IMR-90 (cell line): ENCODE measurements around the gene COX6B2. TPM values are rescaled to one million over a fixed set of nuclear protein-coding genes. Genes with fewer than 3 reads are reported as not detected.

ENCODE experiments used
- ATAC-seq: fragments of 200-7000 bp; cut with Tn5 transposase; 2 replicates; pipeline ENCODE4 v1.9.1; 2020; ENCODE audit warnings: low read depth, mild to moderate bottlenecking, moderate library complexity
- BruUV-seq: library from RNA; stranded (reverse); fragments of 400-500 nt; replicated peaks from 2 replicates; lab custom pipeline; 2021; lab: Mats Ljungman, UMichigan
- CTCF ChIA-PET: fragments of 300-600 bp; formaldehyde crosslinking; extraction: SDS; loops from one replicate; lab custom pipeline; 2021; ENCODE audit warnings: antibody characterized with exemption; lab: Yijun Ruan, JAX
- POLR2A ChIA-PET: fragments of 300-600 bp; sonication (Branson Sonifier 250); formaldehyde crosslinking; loops from one replicate; lab custom pipeline; 2022; ENCODE audit warnings: antibody characterized with exemption; ENCODE audit not compliant: unreplicated experiment; lab: Charles Lee
- DNase-seq: peaks from one replicate; pipeline ENCODE4 v3.0.0; 2013
- H2AFZ ChIP-seq: replicated peaks from 2 replicates; pipeline ENCODE3; 2013; ENCODE audit warnings: low read length, mild to moderate bottlenecking; ENCODE audit not compliant: poor library complexity
- H2AK5ac ChIP-seq: 2 replicates; pipeline ENCODE4 v1.6.1; 2013; ENCODE audit warnings: low read depth, low read length, inconsistent platforms
- H2AK9ac ChIP-seq: replicated peaks from 2 replicates; pipeline ENCODE3; 2013; ENCODE audit warnings: mild to moderate bottlenecking, low read depth, low read length, moderate library complexity; ENCODE audit not compliant: poor library complexity
- H2BK120ac ChIP-seq: 2 replicates; pipeline ENCODE4 v1.6.1; 2013; ENCODE audit warnings: low read depth, low read length, inconsistent platforms
- H2BK15ac ChIP-seq: 3 replicates; pipeline ENCODE4 v1.6.1; 2013; ENCODE audit warnings: low read depth, low read length, inconsistent platforms
- H2BK20ac ChIP-seq: 2 replicates; pipeline ENCODE4 v1.6.1; 2013; ENCODE audit warnings: low read depth, mild to moderate bottlenecking, inconsistent platforms, low read length, moderate library complexity
- H2BK5ac ChIP-seq: 2 replicates; pipeline ENCODE4 v1.6.1; 2013; ENCODE audit warnings: mild to moderate bottlenecking, low read depth, low read length, inconsistent platforms; ENCODE audit not compliant: poor library complexity, severe bottlenecking
- H3K14ac ChIP-seq: replicated peaks from 2 replicates; pipeline ENCODE4 v1.6.1; 2013; ENCODE audit warnings: low read depth, low read length, inconsistent platforms
- H3K18ac ChIP-seq: 2 replicates; pipeline ENCODE4 v1.6.1; 2013; ENCODE audit warnings: low read depth, low read length, control low read depth
- H3K23ac ChIP-seq: 2 replicates; pipeline ENCODE4 v1.6.1; 2013; ENCODE audit warnings: low read depth, low read length, inconsistent platforms
- H3K27ac ChIP-seq: 2 replicates; pipeline ENCODE4 v1.5.1; 2013; ENCODE audit warnings: mild to moderate bottlenecking, control low read depth, low read length; ENCODE audit not compliant: insufficient read depth
- H3K27me3 ChIP-seq: 2 replicates; pipeline ENCODE4 v1.6.1; 2013; ENCODE audit warnings: low read length; ENCODE audit not compliant: control insufficient read depth, insufficient read depth
- H3K36me3 ChIP-seq: 2 replicates; pipeline ENCODE4 v1.6.1; 2013; ENCODE audit warnings: low read length, mixed read lengths; ENCODE audit not compliant: control insufficient read depth, insufficient read depth
- H3K4ac ChIP-seq: 2 replicates; pipeline ENCODE4 v1.6.1; 2013; ENCODE audit warnings: low read depth, low read length, inconsistent platforms
- H3K4me1 ChIP-seq: 2 replicates; pipeline ENCODE4 v1.6.1; 2013; ENCODE audit warnings: low read length, mixed read lengths; ENCODE audit not compliant: control insufficient read depth, insufficient read depth
- H3K4me2 ChIP-seq: 2 replicates; pipeline ENCODE4 v1.6.1; 2013; ENCODE audit warnings: low read depth, mild to moderate bottlenecking, control low read depth, low read length, moderate library complexity
- H3K4me3 ChIP-seq: 2 replicates; pipeline ENCODE4 v1.5.1; 2013; ENCODE audit warnings: low read depth, mild to moderate bottlenecking, control low read depth, low read length, moderate library complexity; ENCODE audit not compliant: insufficient read depth
- H3K56ac ChIP-seq: 2 replicates; pipeline ENCODE4 v1.6.1; 2013; ENCODE audit warnings: low read length, inconsistent platforms; ENCODE audit not compliant: insufficient read depth; ENCODE audit errors: extremely low read depth
- H3K79me1 ChIP-seq, 2 experiments: 2 replicates each; pipeline ENCODE4 v1.6.1; 2013; ENCODE audit warnings: low read length in 2 of 2, inconsistent platforms in 1 of 2, low read depth in 1 of 2
- H3K9ac ChIP-seq: 2 replicates; pipeline ENCODE4 v1.6.1; 2013; ENCODE audit warnings: low read depth, low read length, control low read depth
- H3K9me1 ChIP-seq: 2 replicates; pipeline ENCODE4 v1.6.1; 2013; ENCODE audit warnings: low read length, inconsistent platforms; ENCODE audit not compliant: insufficient read depth
- H3K9me3 ChIP-seq: 2 replicates; pipeline ENCODE4 v1.6.1; 2013; ENCODE audit warnings: low read length; ENCODE audit not compliant: control insufficient read depth, insufficient read depth
- H4K20me1 ChIP-seq: 2 replicates; pipeline ENCODE4 v1.6.1; 2013; ENCODE audit warnings: low read length, inconsistent platforms; ENCODE audit not compliant: insufficient read depth
- H4K5ac ChIP-seq: 2 replicates; pipeline ENCODE4 v1.6.1; 2013; ENCODE audit warnings: mild to moderate bottlenecking, low read depth, low read length, control low read depth
- H4K8ac ChIP-seq, 2 experiments: 2 replicates each; pipeline ENCODE4 v1.6.1; 2013; ENCODE audit warnings: low read depth in 2 of 2, low read length in 2 of 2, control low read depth in 1 of 2, inconsistent platforms in 1 of 2
- H4K91ac ChIP-seq: 2 replicates; pipeline ENCODE4 v1.6.1; 2013; ENCODE audit warnings: low read depth, low read length, inconsistent platforms; ENCODE audit not compliant: insufficient read depth
- BHLHE40 ChIP-seq: fragments of 150-350 bp; IDR thresholded peaks from 2 replicates; pipeline ENCODE4 v1.6.1; 2016; ENCODE audit warnings: mild to moderate bottlenecking, low read depth, low read length
- CEBPB ChIP-seq: IDR thresholded peaks from 2 replicates; pipeline ENCODE4 v1.6.1; 2012; ENCODE audit warnings: low read depth, low read length, improper control_type of control experiment
- FOS ChIP-seq: fragments of 150-350 bp; IDR thresholded peaks from 2 replicates; pipeline ENCODE4 v1.6.1; 2016; ENCODE audit warnings: low read depth, low read length
- MAZ ChIP-seq: IDR thresholded peaks from 2 replicates; pipeline ENCODE4 v1.6.1; 2012; ENCODE audit warnings: low read depth, mild to moderate bottlenecking, low read length, improper control_type of control experiment, moderate library complexity, borderline replicate concordance
- MXI1 ChIP-seq: IDR thresholded peaks from 2 replicates; pipeline ENCODE4 v1.6.1; 2012; ENCODE audit warnings: low read depth, mild to moderate bottlenecking, low read length, moderate library complexity, borderline replicate concordance
- NFE2L2 ChIP-seq: fragments of 150-350 bp; IDR thresholded peaks from 2 replicates; pipeline ENCODE4 v1.6.1; 2016; ENCODE audit warnings: low read depth, mild to moderate bottlenecking, low read length
- POLR2A ChIP-seq: IDR thresholded peaks from 2 replicates; pipeline ENCODE4 v1.6.1; 2012; ENCODE audit warnings: mild to moderate bottlenecking, low read depth, low read length
- RAD21 ChIP-seq: IDR thresholded peaks from 2 replicates; pipeline ENCODE4 v1.6.1; 2012; ENCODE audit warnings: low read length, improper control_type of control experiment
- RCOR1 ChIP-seq: IDR thresholded peaks from 2 replicates; pipeline ENCODE4 v1.6.1; 2012; ENCODE audit warnings: mild to moderate bottlenecking, low read length, improper control_type of control experiment; ENCODE audit not compliant: insufficient replicate concordance
- RFX5 ChIP-seq: IDR thresholded peaks from 2 replicates; pipeline ENCODE4 v1.8.0; 2012; ENCODE audit warnings: low read depth, mild to moderate bottlenecking, low read length, moderate library complexity
- SMC3 ChIP-seq: fragments of 150-350 bp; IDR thresholded peaks from 2 replicates; pipeline ENCODE4 v1.6.1; 2016; ENCODE audit warnings: low read depth, mild to moderate bottlenecking, antibody characterized with exemption, low read length, moderate library complexity
- USF2 ChIP-seq: fragments of 150-350 bp; IDR thresholded peaks from 2 replicates; pipeline ENCODE4 v1.6.1; 2017; ENCODE audit warnings: mild to moderate bottlenecking, antibody characterized with exemption, low read length, low read depth
- WGBS, 2 experiments: methylation state at CpG; one replicate each; pipeline versions ENCODE4 v1.1.5 to v1.1.7; 2013; ENCODE audit warnings: missing lambda C conversion rate in 2 of 2; ENCODE audit not compliant: insufficient read length in 1 of 2; ENCODE audit errors: extremely low coverage in 2 of 2; 5-methylcytosine and 5-hydroxymethylcytosine counted together
- dilution Hi-C: fragments of 300-500 bp; cut with HindIII; formaldehyde crosslinking; loops from one replicate; pipeline ENCODE4 v1.14.3; 2018; ENCODE audit warnings: low sequenced_read_pairs; ENCODE audit not compliant: unreplicated experiment
- in situ Hi-C: fragments of 300-500 bp; cut with MboI; formaldehyde crosslinking; loops from 3 replicates; pipeline ENCODE4 v1.14.3; 2019; ENCODE audit warnings: low sequenced_read_pairs, inconsistent platforms, mixed read lengths
- intact Hi-C: fragments of 100-400 bp; cut with micrococcal nuclease; formaldehyde crosslinking; loops from 2 replicates; pipeline ENCODE4 v1.10.0; 2022
- polyA plus RNA-seq, 3 experiments: library from polyadenylated mRNA; depleted of rRNA; stranded (reverse); fragments of >200 nt; gene quantifications; 2 replicates each; pipeline ENCODE4 v1.2.3, GENCODE V29; 2012; ENCODE audit warnings: low replicate concordance in 1 of 3
- total RNA-seq: library from RNA; depleted of rRNA; stranded (reverse); fragments of >200 nt; gene quantifications from 2 replicates; pipeline ENCODE4 v1.2.3, GENCODE V29; 2012
- TF ChIP-seq, protein P1 (sequence below): fragments of 150-350 bp; IDR thresholded peaks from 2 replicates; pipeline ENCODE4 v1.6.1; 2016; ENCODE audit warnings: low read depth, mild to moderate bottlenecking, low read length, moderate library complexity, borderline replicate concordance

The COX6B2 gene
- total and polyA plus RNA-seq, 2 of the 4 experiments (the other 2 are of a cell fraction): 0.19 TPM; not detected in 1

- peak overlapping the region; percentile 98 for H4K91ac ChIP-seq
- peak overlapping the region; percentile 82 to 86 for H4K8ac ChIP-seq
- H3K27me3 ChIP-seq: no peaks in the 10 kb centered on the region
- peak overlapping the region; percentile 91 for H2BK120ac ChIP-seq
- peaks cover 13% of the 10 kb centered on the region; the same call in 1 of the 2 replicates for H3K9me1 ChIP-seq
- peaks cover 5 to 32% of the 10 kb centered on the region in 2 experiments; a peak in 3 of 4 replicates for H3K79me1 ChIP-seq
- peak overlapping the region; percentile 96 for H2BK5ac ChIP-seq
- peak overlapping the region; percentile 96 for H3K27ac ChIP-seq
- ChIA-PET CTCF (no interaction called here), POLR2A (no interaction called here)
- peak overlapping the region; percentile 99 for H2AK9ac ChIP-seq
- in situ Hi-C loops (no loop called here), intact Hi-C loops (no loop called here), dilution Hi-C loops (no loop called here)
- BruUV-seq: no TSS peak
- peak overlapping the region; percentile 69; the same call in 1 of the 3 replicates for H2BK15ac ChIP-seq
- H2AFZ ChIP-seq: peak overlapping the region; percentile 93
- peaks cover 12% of the 10 kb centered on the region for H4K20me1 ChIP-seq
- TF ChIP-seq MAZ (no peak; the same call in 1 of the 2 replicates), BHLHE40 (no peak), POLR2A (no peak), RCOR1 (no peak), FOS (no peak), SMC3 (no peak), USF2 (no peak), MXI1 (no peak), RAD21 (no peak), RFX5 (no peak), NFE2L2 (no peak), CEBPB (no peak)
- TF ChIP-seq, protein P1, sequence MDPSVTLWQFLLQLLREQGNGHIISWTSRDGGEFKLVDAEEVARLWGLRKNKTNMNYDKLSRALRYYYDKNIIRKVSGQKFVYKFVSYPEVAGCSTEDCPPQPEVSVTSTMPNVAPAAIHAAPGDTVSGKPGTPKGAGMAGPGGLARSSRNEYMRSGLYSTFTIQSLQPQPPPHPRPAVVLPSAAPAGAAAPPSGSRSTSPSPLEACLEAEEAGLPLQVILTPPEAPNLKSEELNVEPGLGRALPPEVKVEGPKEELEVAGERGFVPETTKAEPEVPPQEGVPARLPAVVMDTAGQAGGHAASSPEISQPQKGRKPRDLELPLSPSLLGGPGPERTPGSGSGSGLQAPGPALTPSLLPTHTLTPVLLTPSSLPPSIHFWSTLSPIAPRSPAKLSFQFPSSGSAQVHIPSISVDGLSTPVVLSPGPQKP: no peak
- peak overlapping the region; percentile 89 for H2BK20ac ChIP-seq
- ATAC-seq (no peak), DNase-seq (no peak)
- 0 out of 2 replicates have a peak overlapping the region, but pooled peaks have one; percentile 38 for H3K4me2 ChIP-seq
- peak overlapping the region; percentile 61 for H3K23ac ChIP-seq
- peak overlapping the region; percentile 83 for H3K14ac ChIP-seq
- no peak overlapping the region for H3K4me3 ChIP-seq
- H4K5ac ChIP-seq: peak overlapping the region; percentile 76
- H3K9me3 ChIP-seq: no peaks in the 10 kb centered on the region
- H3K4ac ChIP-seq: peak overlapping the region; percentile 82
- peaks cover 40% of the 10 kb centered on the region for H3K4me1 ChIP-seq
- H3K18ac ChIP-seq: peak overlapping the region; percentile 91
- H3K9ac ChIP-seq: peak overlapping the region; percentile 58
- peak overlapping the region; percentile 72 for H3K56ac ChIP-seq
- peak overlapping the region; percentile 98 for H2AK5ac ChIP-seq
- H3K36me3 ChIP-seq: peaks cover 4% of the 10 kb centered on the region; the same call in 1 of the 2 replicates
- WGBS, 2 experiments: 100% methylated on average over 1 of the region's 9 CpGs; no CpG with 5 or more reads in 1 of the 2 experiments
Measured at GRCh38 chr19:55373306-55373992, 18.9 kb upstream of the COX6B2 start.
